Measurements from ENCODE around the gene SLC39A10. TPM values are rescaled to one million over a fixed set of nuclear protein-coding genes. Genes with fewer than 3 reads are reported as not detected.

SLC39A10 gene
- total and polyA plus RNA-seq, 2 of the 4 experiments (the other 2 are of a cell fraction) = 17.6 to 64.7 TPM

DNA sequence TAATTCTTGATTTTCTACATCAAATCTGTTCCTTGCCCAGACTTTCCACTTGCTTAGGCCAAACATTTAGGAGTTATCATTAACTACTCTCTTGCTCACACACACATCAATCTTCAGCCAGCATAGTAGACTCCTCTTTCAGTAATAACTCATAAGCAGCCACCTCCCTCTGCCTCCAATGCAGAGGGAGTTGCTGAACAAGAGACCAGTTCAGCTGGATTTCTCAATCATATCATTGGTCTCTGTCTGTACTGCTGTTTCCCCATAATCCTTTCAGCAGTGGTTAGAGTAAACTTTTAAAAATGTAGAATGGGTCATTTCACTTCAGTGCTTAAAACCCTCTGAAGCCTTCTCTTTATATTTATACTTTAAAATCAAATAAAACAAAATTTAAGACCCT lies 112.9 kb downstream of the SLC39A10 start:
- Histone ChIP-seq H2AK9ac (replicated peaks; ENCODE audit: low read depth, low read length, poor library complexity) (no peak overlapping the region), H2BK15ac (ENCODE audit: low read depth, low read length) (no peak overlapping the region), H4K20me1 (ENCODE audit: insufficient read depth, low read length) (no peaks in the 10 kb centered on the region), H2AFZ (replicated peaks; ENCODE audit: low read length, poor library complexity) (no peak overlapping the region), H3K4me1 (ENCODE audit: control insufficient read depth, insufficient read depth, low read length) (no peaks in the 10 kb centered on the region), H3K4ac (ENCODE audit: low read depth, low read length) (no peak overlapping the region), H3K9me3 (ENCODE audit: control insufficient read depth, insufficient read depth, low read length) (no peaks in the 10 kb centered on the region), H3K4me3 (ENCODE audit: insufficient read depth, low read depth, low read length) (no peak overlapping the region), H2BK5ac (ENCODE audit: low read depth, low read length, poor library complexity, severe bottlenecking) (peak overlapping the region; percentile 31), H4K91ac (ENCODE audit: insufficient read depth, low read depth, low read length) (no peak overlapping the region), H3K23ac (ENCODE audit: low read depth, low read length) (no peak overlapping the region), H2BK120ac (ENCODE audit: low read depth, low read length) (0 out of 2 replicates have a peak overlapping the region, but pooled peaks have one; percentile 26), H3K27ac (ENCODE audit: insufficient read depth, low read length) (no peak overlapping the region), H4K8ac (ENCODE audit: low read depth in 2 of 2, low read length in 2 of 2) (no peak overlapping the region), H3K4me2 (ENCODE audit: low read depth, low read length) (no peak overlapping the region), H3K14ac (replicated peaks; ENCODE audit: low read depth, low read length) (no peak overlapping the region), H3K9ac (ENCODE audit: low read depth, low read length) (no peak overlapping the region), H3K9me1 (ENCODE audit: insufficient read depth, low read length) (no peaks in the 10 kb centered on the region), H2AK5ac (ENCODE audit: low read depth, low read length) (no peak overlapping the region), H3K27me3 (ENCODE audit: control insufficient read depth, insufficient read depth, low read length) (no peaks in the 10 kb centered on the region), H2BK20ac (ENCODE audit: low read depth, low read length) (no peak overlapping the region), H3K36me3 (ENCODE audit: control insufficient read depth, insufficient read depth, low read length) (no peaks in the 10 kb centered on the region), H3K18ac (ENCODE audit: low read depth, low read length) (no peak overlapping the region), H3K79me1 (ENCODE audit: low read depth in 1 of 2, low read length in 2 of 2) (no peaks in the 10 kb centered on the region), H3K56ac (ENCODE audit: extremely low read depth, insufficient read depth, low read length) (no peak overlapping the region), H4K5ac (ENCODE audit: low read depth, low read length) (no peak overlapping the region)
- dilution Hi-C loops (cut with HindIII; ENCODE audit: low sequenced_read_pairs, unreplicated experiment) (no loop called here), in situ Hi-C loops (cut with MboI; ENCODE audit: low sequenced_read_pairs) (no loop called here), intact Hi-C loops (cut with micrococcal nuclease) (no loop called here)
- CTCF ChIA-PET = interaction anchor here (0.6 kb wide), 1 partner anchor 875 kb away, joined by 3 read pairs; no protein-coding TSS in a partner anchor
- no peak for ATAC-seq (ENCODE audit: low read depth)
- POLR2A ChIA-PET (ENCODE audit: unreplicated experiment) = no interaction called here
- no peak for TF ChIP-seq NFE2L2 (IDR thresholded peaks at IDR 0.05; ENCODE audit: low read depth, low read length)
- BruUV-seq (replicated peaks) = no TSS peak
- DNase-seq = peak; percentile 8

Measured in IMR-90 (cell line).